ENCODE results near the gene USP53.

The USP53 gene

DNA sequence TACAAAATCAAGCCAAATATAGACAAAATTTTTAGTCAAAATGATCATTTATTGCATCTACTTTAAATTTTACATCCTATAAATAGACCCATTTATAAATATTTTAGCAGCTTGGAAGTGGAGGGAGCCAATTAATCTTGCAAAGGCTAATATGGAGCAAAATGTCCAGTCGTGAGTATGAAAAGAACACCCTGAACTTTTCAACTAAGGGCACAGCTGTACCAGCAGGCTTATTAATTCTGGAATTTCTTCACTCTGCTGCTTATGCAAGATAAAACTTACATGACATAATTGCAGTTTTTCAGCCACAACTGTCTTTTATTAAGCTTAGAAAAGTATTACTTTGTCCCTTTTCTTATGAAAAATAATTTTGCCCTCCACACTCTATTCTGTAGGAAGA is 22.9 kb upstream of the USP53 start:
- H3K27me3 ChIP-seq (ENCODE audit: insufficient read depth, low read length, poor library complexity) = no peaks in the 10 kb centered on the region
- TF ChIP-seq EZH2 (IDR thresholded peaks at IDR 0.05; ENCODE audit: borderline replicate concordance, low read depth, low read length, severe bottlenecking) = no peak
- TF ChIP-seq, protein P1, sequence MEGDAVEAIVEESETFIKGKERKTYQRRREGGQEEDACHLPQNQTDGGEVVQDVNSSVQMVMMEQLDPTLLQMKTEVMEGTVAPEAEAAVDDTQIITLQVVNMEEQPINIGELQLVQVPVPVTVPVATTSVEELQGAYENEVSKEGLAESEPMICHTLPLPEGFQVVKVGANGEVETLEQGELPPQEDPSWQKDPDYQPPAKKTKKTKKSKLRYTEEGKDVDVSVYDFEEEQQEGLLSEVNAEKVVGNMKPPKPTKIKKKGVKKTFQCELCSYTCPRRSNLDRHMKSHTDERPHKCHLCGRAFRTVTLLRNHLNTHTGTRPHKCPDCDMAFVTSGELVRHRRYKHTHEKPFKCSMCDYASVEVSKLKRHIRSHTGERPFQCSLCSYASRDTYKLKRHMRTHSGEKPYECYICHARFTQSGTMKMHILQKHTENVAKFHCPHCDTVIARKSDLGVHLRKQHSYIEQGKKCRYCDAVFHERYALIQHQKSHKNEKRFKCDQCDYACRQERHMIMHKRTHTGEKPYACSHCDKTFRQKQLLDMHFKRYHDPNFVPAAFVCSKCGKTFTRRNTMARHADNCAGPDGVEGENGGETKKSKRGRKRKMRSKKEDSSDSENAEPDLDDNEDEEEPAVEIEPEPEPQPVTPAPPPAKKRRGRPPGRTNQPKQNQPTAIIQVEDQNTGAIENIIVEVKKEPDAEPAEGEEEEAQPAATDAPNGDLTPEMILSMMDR (IDR thresholded peaks at IDR 0.05; ENCODE audit: borderline replicate concordance, extremely low read depth, low read length, poor library complexity, severe bottlenecking) = no peak
- no peak overlapping the region for H3K9ac ChIP-seq (ENCODE audit: low read depth, low read length)
- H3K4me1 ChIP-seq (ENCODE audit: insufficient read depth, low read length) = no peaks in the 10 kb centered on the region
- no peak overlapping the region for H2AFZ ChIP-seq (ENCODE audit: low read depth, low read length)
- H3K4me2 ChIP-seq (ENCODE audit: insufficient read depth, low read length) = no peak overlapping the region
- ATAC-seq (ENCODE audit: insufficient read depth, low read depth) (no peak), DNase-seq (no peak)
- H3K36me3 ChIP-seq (ENCODE audit: insufficient read depth, low read length) = no peaks in the 10 kb centered on the region
- no peaks in the 10 kb centered on the region for H4K20me1 ChIP-seq (ENCODE audit: insufficient read depth, low read length)
- H3K27ac ChIP-seq (ENCODE audit: low read length) = no peak overlapping the region
- H3K9me3 ChIP-seq (ENCODE audit: insufficient read depth, low read length, severe bottlenecking) = no peaks in the 10 kb centered on the region
- H3K79me2 ChIP-seq (ENCODE audit: insufficient read depth, low read length) = no peaks in the 10 kb centered on the region
- no peak overlapping the region for H3K4me3 ChIP-seq (ENCODE audit: low read depth in 1 of 2, low read length in 2 of 2)

DNA sequence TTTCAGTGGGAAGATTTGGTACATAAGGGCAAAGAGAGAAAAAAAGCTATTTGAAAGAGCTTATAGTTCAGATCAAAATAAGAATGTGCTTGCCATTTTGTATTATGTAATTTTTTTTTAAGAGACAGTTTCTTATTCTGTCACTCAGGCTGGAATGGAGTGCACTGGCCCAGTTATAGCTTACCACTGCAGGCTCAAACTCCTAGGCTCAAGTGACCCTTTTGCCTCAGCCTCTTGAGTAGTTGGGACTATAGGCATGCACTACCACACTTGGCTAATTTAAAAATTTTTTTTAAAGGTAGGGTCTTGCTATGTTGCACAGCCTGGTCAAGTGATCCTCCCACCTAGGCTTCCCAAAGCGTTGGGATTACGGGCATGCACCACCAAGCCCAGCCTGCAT is 22.2 kb upstream of the USP53 start:
- Histone ChIP-seq H2AFZ (ENCODE audit: low read depth, low read length) (no peak overlapping the region), H3K4me2 (ENCODE audit: insufficient read depth, low read length) (no peak overlapping the region), H3K79me2 (ENCODE audit: insufficient read depth, low read length) (no peaks in the 10 kb centered on the region), H3K9ac (ENCODE audit: low read depth, low read length) (no peak overlapping the region), H3K9me3 (ENCODE audit: insufficient read depth, low read length, severe bottlenecking) (no peaks in the 10 kb centered on the region), H3K4me1 (ENCODE audit: insufficient read depth, low read length) (no peaks in the 10 kb centered on the region), H3K27ac (ENCODE audit: low read length) (no peak overlapping the region), H3K27me3 (ENCODE audit: insufficient read depth, low read length, poor library complexity) (no peaks in the 10 kb centered on the region), H4K20me1 (ENCODE audit: insufficient read depth, low read length) (no peaks in the 10 kb centered on the region), H3K36me3 (ENCODE audit: insufficient read depth, low read length) (no peaks in the 10 kb centered on the region), H3K4me3 (ENCODE audit: low read depth in 1 of 2, low read length in 2 of 2) (no peak overlapping the region)
- no peak for ATAC-seq (ENCODE audit: insufficient read depth, low read depth)
- no peak for TF ChIP-seq EZH2 (IDR thresholded peaks at IDR 0.05; ENCODE audit: borderline replicate concordance, low read depth, low read length, severe bottlenecking)
- TF ChIP-seq, protein P1 (IDR thresholded peaks at IDR 0.05; ENCODE audit: borderline replicate concordance, extremely low read depth, low read length, poor library complexity, severe bottlenecking) = no peak
- DNase-seq = no peak

DNA sequence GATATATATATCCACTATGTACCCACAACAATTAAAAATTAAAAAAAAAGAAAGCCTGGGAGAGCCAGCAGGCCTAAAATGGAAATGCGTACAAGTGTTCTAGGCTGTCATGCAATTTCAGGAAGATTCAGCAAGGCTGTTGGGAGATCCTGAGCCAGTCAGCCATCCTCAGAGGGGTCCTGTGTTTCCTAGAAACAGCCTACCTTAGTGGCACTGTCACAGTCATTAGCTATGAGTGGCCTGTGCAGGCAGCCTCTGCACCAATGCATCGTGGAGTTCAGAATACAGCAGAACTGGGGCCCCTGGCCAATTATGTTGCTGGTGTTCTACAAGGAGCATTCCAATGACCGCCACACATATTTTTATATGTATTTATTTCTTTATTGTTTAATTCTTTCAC is 21.0 kb upstream of the USP53 start:
- Histone ChIP-seq H3K36me3 (ENCODE audit: insufficient read depth, low read length) (no peaks in the 10 kb centered on the region), H3K4me2 (ENCODE audit: insufficient read depth, low read length) (no peak overlapping the region), H2AFZ (ENCODE audit: low read depth, low read length) (no peak overlapping the region), H3K4me3 (ENCODE audit: low read depth in 1 of 2, low read length in 2 of 2) (no peak overlapping the region), H3K9ac (ENCODE audit: low read depth, low read length) (no peak overlapping the region), H3K79me2 (ENCODE audit: insufficient read depth, low read length) (no peaks in the 10 kb centered on the region), H3K9me3 (ENCODE audit: insufficient read depth, low read length, severe bottlenecking) (no peaks in the 10 kb centered on the region), H3K27ac (ENCODE audit: low read length) (no peak overlapping the region), H4K20me1 (ENCODE audit: insufficient read depth, low read length) (no peaks in the 10 kb centered on the region), H3K4me1 (ENCODE audit: insufficient read depth, low read length) (no peaks in the 10 kb centered on the region), H3K27me3 (ENCODE audit: insufficient read depth, low read length, poor library complexity) (no peaks in the 10 kb centered on the region)
- ATAC-seq (ENCODE audit: insufficient read depth, low read depth) (no peak), DNase-seq (no peak)
- TF ChIP-seq EZH2 (IDR thresholded peaks at IDR 0.05; ENCODE audit: borderline replicate concordance, low read depth, low read length, severe bottlenecking) = no peak
- TF ChIP-seq, protein P1 (IDR thresholded peaks at IDR 0.05; ENCODE audit: borderline replicate concordance, extremely low read depth, low read length, poor library complexity, severe bottlenecking) = no peak

DNA sequence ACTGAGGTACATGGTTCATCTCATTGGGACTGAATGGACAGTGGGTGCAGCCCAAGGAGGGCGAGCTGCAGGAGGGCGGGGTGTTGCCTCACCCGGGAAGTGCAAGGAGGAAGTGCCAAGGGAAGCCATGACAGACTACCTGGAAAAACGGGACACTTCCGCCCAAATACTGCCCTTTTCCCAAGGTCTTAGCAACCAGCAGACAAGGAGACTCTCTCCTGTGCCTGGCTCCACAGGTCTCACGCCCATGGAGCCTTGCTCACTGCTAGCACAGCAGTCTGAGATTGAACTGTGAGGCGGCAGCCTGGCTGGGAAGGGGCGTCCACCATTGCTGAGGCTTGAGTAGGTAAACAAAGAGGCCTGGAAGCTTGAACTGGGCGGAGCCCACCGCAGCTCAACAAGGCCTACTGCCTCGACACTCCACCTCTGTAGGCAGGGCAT is 14.7 kb upstream of the USP53 start:
- Histone ChIP-seq H3K27ac (ENCODE audit: low read length) (no peak overlapping the region), H3K4me1 (ENCODE audit: insufficient read depth, low read length) (no peaks in the 10 kb centered on the region), H3K36me3 (ENCODE audit: insufficient read depth, low read length) (no peaks in the 10 kb centered on the region), H3K9ac (ENCODE audit: low read depth, low read length) (no peak overlapping the region), H3K4me2 (ENCODE audit: insufficient read depth, low read length) (no peak overlapping the region), H3K9me3 (ENCODE audit: insufficient read depth, low read length, severe bottlenecking) (no peaks in the 10 kb centered on the region), H4K20me1 (ENCODE audit: insufficient read depth, low read length) (no peaks in the 10 kb centered on the region), H3K27me3 (ENCODE audit: insufficient read depth, low read length, poor library complexity) (no peaks in the 10 kb centered on the region), H3K4me3 (ENCODE audit: low read depth in 1 of 2, low read length in 2 of 2) (no peak overlapping the region), H3K79me2 (ENCODE audit: insufficient read depth, low read length) (no peaks in the 10 kb centered on the region), H2AFZ (ENCODE audit: low read depth, low read length) (no peak overlapping the region)
- TF ChIP-seq, protein P1 (IDR thresholded peaks at IDR 0.05; ENCODE audit: borderline replicate concordance, extremely low read depth, low read length, poor library complexity, severe bottlenecking) = no peak
- TF ChIP-seq EZH2 (IDR thresholded peaks at IDR 0.05; ENCODE audit: borderline replicate concordance, low read depth, low read length, severe bottlenecking) = no peak
- ATAC-seq (ENCODE audit: insufficient read depth, low read depth) (no peak), DNase-seq (no peak)

All from DND-41 (cell line).